Transverse colon (tissue), 4 donors: Measurements from ENCODE around the gene FAM50B. TPM values are rescaled to one million over a fixed set of nuclear protein-coding genes. Genes with fewer than 3 reads are reported as not detected.

Experiments
- DNase-seq: peaks from one replicate; pipeline ENCODE4 v3.0.0-alpha.2; 2019
- H3K27ac ChIP-seq, 4 donors: fragments of 200-600 bp; sonication (generic); 2 replicates each; pipeline ENCODE4 v1.5.1; 2016 to 2018; ENCODE audit warnings: inconsistent platforms in 4 of 4
- H3K27me3 ChIP-seq: fragments of 200-600 bp; sonication (generic); 2 replicates; pipeline ENCODE4 v1.5.1; 2017; ENCODE audit warnings: inconsistent platforms
- H3K36me3 ChIP-seq, 4 donors: fragments of 200-600 bp; sonication (generic); 2 replicates each; pipeline ENCODE4 v1.5.1; 2017 to 2019; ENCODE audit warnings: inconsistent platforms in 4 of 4
- H3K4me1 ChIP-seq, 4 donors: fragments of 200-600 bp; sonication (generic); 2 replicates each; pipeline ENCODE4 v1.5.1; 2017 to 2020; ENCODE audit warnings: inconsistent platforms in 4 of 4
- H3K4me3 ChIP-seq, 4 donors: fragments of 200-600 bp; sonication (generic); 1 replicate in 1 of 4; 2 replicates in 3 of 4; pipeline versions ENCODE4 v1.5.1 to v1.6.1; 2017 to 2019; ENCODE audit warnings: inconsistent platforms in 4 of 4
- H3K9me3 ChIP-seq, 2 donors: fragments of 200-600 bp; sonication (generic); 2 replicates each; pipeline ENCODE4 v1.5.1; 2017 to 2019; ENCODE audit warnings: inconsistent platforms in 2 of 2
- CTCF ChIP-seq, 5 experiments: fragments of 200-600 bp in 3 of 5; fragments of 450-650 bp in 2 of 5; sonication (generic) in 3 of 5; IDR thresholded peaks; 1 replicate in 2 of 5; 2 replicates in 3 of 5; pipeline ENCODE4 v1.5.1; 2016 to 2017; ENCODE audit warnings: antibody characterized with exemption in 5 of 5, inconsistent platforms in 3 of 5, mild to moderate bottlenecking in 2 of 5, moderate library complexity in 1 of 5
- EP300 ChIP-seq: sonication (generic); formaldehyde crosslinking; IDR thresholded peaks from one replicate; pipeline ENCODE4 v1.6.1; 2017; ENCODE audit warnings: antibody characterized with exemption, low read depth
- POLR2A ChIP-seq: fragments of 450-650 bp; IDR thresholded peaks from one replicate; pipeline ENCODE4 v1.6.1; 2016; ENCODE audit warnings: antibody characterized with exemption, mild to moderate bottlenecking, moderate library complexity
- POLR2AphosphoS5 ChIP-seq, 3 donors: sonication (generic); formaldehyde crosslinking; IDR thresholded peaks; one replicate each; pipeline ENCODE4 v1.6.1; 2016; ENCODE audit warnings: antibody characterized with exemption in 3 of 3
- WGBS, 2 donors: methylation state at CpG; one replicate each; pipeline ENCODE4 v1.1.5; 2018; ENCODE audit warnings: low coverage in 1 of 2; 5-methylcytosine and 5-hydroxymethylcytosine counted together
- in situ Hi-C, 4 donors: fragments of 200-750 bp; cut with MboI; loops; one replicate each; pipeline versions ENCODE4 v1.15.0 to v1.15.1; 2017; ENCODE audit warnings: low sequenced_read_pairs in 3 of 4, low pct_ligation_motif_present in 1 of 4, low pct_unique_long_range_greater_than_20kb in 1 of 4
- intact Hi-C: fragments of 100-400 bp; cut with DNase I; formaldehyde crosslinking; loops from one replicate; pipeline ENCODE4 v1.15.1; 2023; ENCODE audit warnings: low total_unique reads
- total RNA-seq, 4 donors: library from RNA; depleted of rRNA; stranded (reverse); fragments of >200 nt; gene quantifications; one replicate each; pipeline ENCODE4 v1.1.0, GENCODE V29; 2016

FAM50B gene
- total RNA-seq, 4 donors from 2014 or later: 3.4 to 6.4 (median 5.2) TPM; not detected in 1

- WGBS, 2 donors: 95 to 96% methylated on average over 4 of the region's 4 CpGs
- DNase-seq: no peak
- no peaks in the 10 kb centered on the region for H3K36me3 ChIP-seq
- H3K27me3 ChIP-seq: no peaks in the 10 kb centered on the region
- TF ChIP-seq EP300 (no peak), POLR2AphosphoS5 (IDR thresholded peaks at IDR 0.05) (no peak), CTCF (IDR thresholded peaks at IDR 0.05) (no peak), POLR2A (no peak)
- no peak overlapping the region for H3K4me3 ChIP-seq
- H3K27ac ChIP-seq: no peak overlapping the region
- intact Hi-C loops (loop anchor here (10.0 kb wide), 1 partner anchor 79 kb away; no protein-coding TSS in a partner anchor), in situ Hi-C loops (no loop called here)
- H3K4me1 ChIP-seq: peaks cover 0 to 3% (median 0%) of the 10 kb centered on the region in 4 donors
- no peaks in the 10 kb centered on the region for H3K9me3 ChIP-seq
Observed at GRCh38 chr6:3855866-3856265, 6.7 kb downstream of the FAM50B start.

GRCh38 chr6:3856576-3856975 is 7.4 kb downstream of the FAM50B start:
- intact Hi-C loops: loop anchor here (10.0 kb wide), 1 partner anchor 78 kb away; no protein-coding TSS in a partner anchor
- Histone ChIP-seq H3K9me3 (no peaks in the 10 kb centered on the region), H3K4me1 (peaks cover 0 to 3% (median 0%) of the 10 kb centered on the region in 4 donors), H3K36me3 (no peaks in the 10 kb centered on the region), H3K27me3 (no peaks in the 10 kb centered on the region), H3K4me3 (no peak overlapping the region), H3K27ac (no peak overlapping the region)
- in situ Hi-C loops: no loop called here
- TF ChIP-seq POLR2AphosphoS5 (IDR thresholded peaks at IDR 0.05): no peak
- no peak for TF ChIP-seq EP300
- no peak for TF ChIP-seq POLR2A
- no peak for TF ChIP-seq CTCF (IDR thresholded peaks at IDR 0.05)
- 80% methylated on average over 6 of the region's 6 CpGs; no CpG with 5 or more reads in 1 of the 2 donors for WGBS, 2 donors
- no peak for DNase-seq

GRCh38 chr6:3857468-3858456 is 8.6 kb downstream of the FAM50B start:
- in situ Hi-C loops: no loop called here
- no peaks in the 10 kb centered on the region for H3K9me3 ChIP-seq
- 84 to 91% methylated on average over 7 to 14 of the region's 14 CpGs for WGBS, 2 donors

More at GRCh38 chr6:3857468-3858456, 8.6 kb downstream of the FAM50B start:
- Histone ChIP-seq H3K27me3 (no peaks in the 10 kb centered on the region), H3K36me3 (no peaks in the 10 kb centered on the region), H3K27ac (no peak overlapping the region), H3K4me3 (no peak overlapping the region), H3K4me1 (no peaks in the 10 kb centered on the region)
- DNase-seq: no peak
- TF ChIP-seq EP300: no peak
- TF ChIP-seq POLR2A: no peak
- no peak for TF ChIP-seq POLR2AphosphoS5 (IDR thresholded peaks at IDR 0.05)
- no peak for TF ChIP-seq CTCF (IDR thresholded peaks at IDR 0.05)
- intact Hi-C loops: loop anchor here (10.0 kb wide), 1 partner anchor 77 kb away; no protein-coding TSS in a partner anchor
